Neural progenitor cell (in vitro differentiated cells): ENCODE results near the gene CD3D. TPM values are rescaled to one million over a fixed set of nuclear protein-coding genes. Genes with fewer than 3 reads are reported as not detected.
"Not testable (repeated sequence)": the region's sequence is repeated elsewhere in the genome, so short reads cannot be mapped to it uniquely, and the experiment has no call there.

ENCODE experiments used
- DNase-seq: peaks from one replicate; pipeline ENCODE4 v3.0.0-alpha.2; 2016; ENCODE audit warnings: low spot score
- H2AFZ ChIP-seq: fragments of 200-600 bp; sonication (generic); replicated peaks from 2 replicates; pipeline ENCODE4 v1.6.1; 2016; ENCODE audit warnings: antibody characterized with exemption
- H3F3A ChIP-seq: fragments of 200-600 bp; sonication (generic); 2 replicates; pipeline ENCODE4 v1.6.1; 2016; ENCODE audit warnings: antibody characterized with exemption, low read depth
- H3K27ac ChIP-seq: fragments of 200-600 bp; sonication (generic); 2 replicates; pipeline ENCODE4 v1.5.1; 2016; ENCODE audit warnings: mild to moderate bottlenecking
- H3K27me3 ChIP-seq: fragments of 200-600 bp; sonication (generic); 2 replicates; pipeline ENCODE4 v1.6.1; 2016; ENCODE audit warnings: mild to moderate bottlenecking, moderate library complexity
- H3K36me3 ChIP-seq: fragments of 200-600 bp; sonication (generic); 2 replicates; pipeline ENCODE4 v1.5.1; 2016
- H3K4me1 ChIP-seq: fragments of 200-600 bp; sonication (generic); 2 replicates; pipeline ENCODE4 v1.6.1; 2016; ENCODE audit warnings: mixed run types
- H3K4me2 ChIP-seq: fragments of 200-600 bp; sonication (generic); 2 replicates; pipeline ENCODE4 v1.6.1; 2016
- H3K4me3 ChIP-seq: fragments of 200-600 bp; sonication (generic); 2 replicates; pipeline ENCODE4 v1.5.1; 2016
- H3K79me2 ChIP-seq: fragments of 200-600 bp; sonication (generic); 2 replicates; pipeline ENCODE4 v1.6.1; 2016; ENCODE audit warnings: low read depth
- H3K9ac ChIP-seq: fragments of 200-600 bp; sonication (generic); 2 replicates; pipeline ENCODE4 v1.6.1; 2016
- H3K9me3 ChIP-seq: fragments of 200-600 bp; sonication (generic); 2 replicates; pipeline ENCODE4 v1.5.1; 2016; ENCODE audit warnings: low read depth
- H4K20me1 ChIP-seq: fragments of 200-600 bp; sonication (generic); 2 replicates; pipeline ENCODE4 v1.6.1; 2016; ENCODE audit warnings: low read depth
- H3K27ac Mint-ChIP-seq: 3 replicates; pipeline ENCODE4 v1.8.0; 2021; ENCODE audit warnings: mixed read lengths
- H3K27me3 Mint-ChIP-seq: 2 replicates; pipeline ENCODE4 v1.8.0; 2022; ENCODE audit warnings: low read depth, mild to moderate bottlenecking, inconsistent platforms, moderate library complexity, mixed read lengths; ENCODE audit not compliant: insufficient read depth
- H3K36me3 Mint-ChIP-seq: 3 replicates; pipeline ENCODE4 v1.8.0; 2021; ENCODE audit warnings: mixed read lengths
- H3K4me1 Mint-ChIP-seq: 3 replicates; pipeline ENCODE4 v1.8.0; 2021; ENCODE audit warnings: mixed read lengths
- H3K4me3 Mint-ChIP-seq: 3 replicates; pipeline ENCODE4 v1.8.0; 2021; ENCODE audit warnings: mild to moderate bottlenecking, moderate library complexity, mixed read lengths
- H3K9me3 Mint-ChIP-seq: 3 replicates; pipeline ENCODE4 v1.8.0; 2020; ENCODE audit warnings: mixed read lengths
- EZH2 ChIP-seq: fragments of 200-600 bp; sonication (generic); IDR thresholded peaks from 2 replicates; pipeline ENCODE4 v1.6.1; 2017; ENCODE audit warnings: antibody characterized with exemption, mild to moderate bottlenecking, moderate library complexity
- EZH2phosphoT487 ChIP-seq: fragments of 200-600 bp; sonication (generic); IDR thresholded peaks from 2 replicates; pipeline ENCODE4 v1.6.1; 2017; ENCODE audit warnings: antibody characterized with exemption
- total RNA-seq: library from RNA; depleted of rRNA; stranded (reverse); fragments of >200 nt; gene quantifications from 2 replicates; pipeline ENCODE4 v1.2.3, GENCODE V29; 2015; ENCODE audit warnings: low replicate concordance
- TF ChIP-seq, protein P1 (sequence below): fragments of 200-600 bp; sonication (generic); IDR thresholded peaks from 2 replicates; pipeline ENCODE4 v1.5.1; 2017; ENCODE audit warnings: antibody characterized with exemption, mild to moderate bottlenecking

The CD3D gene
- total RNA-seq, 1 donor from 2014 or later, result not detected

DNA sequence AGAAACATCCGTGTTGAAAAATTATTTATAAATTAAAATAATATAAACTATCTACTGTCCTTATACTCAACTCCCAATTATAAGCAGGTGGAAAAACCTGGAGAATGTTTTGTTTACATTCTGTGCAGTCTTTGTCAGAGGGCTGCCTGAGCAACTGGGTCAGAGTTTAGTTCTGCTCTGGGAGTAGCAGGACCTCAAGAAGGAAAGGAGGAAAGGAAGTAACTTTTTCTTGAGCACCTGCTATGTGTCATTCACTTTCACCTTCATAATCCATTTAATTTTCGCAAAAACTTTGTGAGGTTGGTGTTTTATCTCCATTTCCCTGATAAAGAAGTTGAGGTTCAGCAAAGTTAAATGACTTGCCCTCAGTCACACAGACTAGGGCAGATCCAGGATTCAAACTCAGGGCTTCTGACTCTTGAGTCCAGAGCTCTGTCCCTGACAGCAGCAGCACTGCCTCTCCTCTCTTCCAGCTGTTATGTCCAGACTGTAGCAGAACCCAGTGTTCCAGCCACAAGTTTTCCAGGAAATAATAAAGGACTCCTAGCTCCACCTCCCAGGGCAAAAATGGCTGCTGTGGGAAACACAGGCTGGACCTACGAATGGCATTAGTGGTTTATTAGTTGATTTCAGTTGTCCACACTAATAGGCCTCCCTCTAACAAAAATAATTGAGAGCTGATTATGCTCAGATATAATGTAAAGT lies 31.6 kb downstream of the CD3D start:
- Histone ChIP-seq H3K4me2 (no peak overlapping the region), H4K20me1 (no peaks in the 10 kb centered on the region), H3K27ac (no peak overlapping the region), H3K36me3 (no peaks in the 10 kb centered on the region), H3K4me1 (peaks cover 15% of the 10 kb centered on the region), H3K27me3 (no peaks in the 10 kb centered on the region), H3K79me2 (no peaks in the 10 kb centered on the region), H2AFZ (no peak overlapping the region), H3K9me3 (no peaks in the 10 kb centered on the region), H3F3A (peaks cover 10% of the 10 kb centered on the region), H3K9ac (no peak overlapping the region), H3K4me3 (no peak overlapping the region)
- Mint-ChIP-seq H3K36me3 (no peaks in the 10 kb centered on the region), H3K4me3 (no peak overlapping the region), H3K9me3 (peaks cover 1% of the 10 kb centered on the region), H3K4me1 (peaks cover 20% of the 10 kb centered on the region), H3K27me3 (peaks cover 11% of the 10 kb centered on the region), H3K27ac (no peak overlapping the region)
- no peak for DNase-seq
- TF ChIP-seq EZH2phosphoT487 (no peak), EZH2 (no peak)
- TF ChIP-seq, protein P1, sequence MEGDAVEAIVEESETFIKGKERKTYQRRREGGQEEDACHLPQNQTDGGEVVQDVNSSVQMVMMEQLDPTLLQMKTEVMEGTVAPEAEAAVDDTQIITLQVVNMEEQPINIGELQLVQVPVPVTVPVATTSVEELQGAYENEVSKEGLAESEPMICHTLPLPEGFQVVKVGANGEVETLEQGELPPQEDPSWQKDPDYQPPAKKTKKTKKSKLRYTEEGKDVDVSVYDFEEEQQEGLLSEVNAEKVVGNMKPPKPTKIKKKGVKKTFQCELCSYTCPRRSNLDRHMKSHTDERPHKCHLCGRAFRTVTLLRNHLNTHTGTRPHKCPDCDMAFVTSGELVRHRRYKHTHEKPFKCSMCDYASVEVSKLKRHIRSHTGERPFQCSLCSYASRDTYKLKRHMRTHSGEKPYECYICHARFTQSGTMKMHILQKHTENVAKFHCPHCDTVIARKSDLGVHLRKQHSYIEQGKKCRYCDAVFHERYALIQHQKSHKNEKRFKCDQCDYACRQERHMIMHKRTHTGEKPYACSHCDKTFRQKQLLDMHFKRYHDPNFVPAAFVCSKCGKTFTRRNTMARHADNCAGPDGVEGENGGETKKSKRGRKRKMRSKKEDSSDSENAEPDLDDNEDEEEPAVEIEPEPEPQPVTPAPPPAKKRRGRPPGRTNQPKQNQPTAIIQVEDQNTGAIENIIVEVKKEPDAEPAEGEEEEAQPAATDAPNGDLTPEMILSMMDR, result no peak

DNA sequence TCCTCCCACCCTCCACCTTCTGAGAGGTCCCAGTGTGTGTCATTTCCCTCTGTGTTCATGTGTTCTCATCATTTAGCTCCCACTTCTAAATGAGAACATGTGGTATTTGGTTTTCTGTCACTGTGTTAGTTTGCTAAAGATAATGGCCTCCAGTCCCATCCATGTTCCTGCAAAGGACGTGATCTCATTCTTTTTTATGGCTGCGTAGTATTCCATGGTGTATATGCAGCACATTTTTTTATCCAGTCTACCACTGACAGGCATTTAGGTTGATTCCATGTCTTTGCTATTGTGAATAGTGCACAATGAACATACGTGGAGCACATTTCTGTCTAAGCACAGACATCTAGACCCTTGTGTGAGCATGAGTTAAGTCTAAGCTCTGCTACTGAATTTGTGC lies 32.2 kb downstream of the CD3D start:
- H3K9me3 Mint-ChIP-seq, result peaks cover 1% of the 10 kb centered on the region
- peaks cover 16% of the 10 kb centered on the region for H3K4me1 Mint-ChIP-seq
- Histone ChIP-seq H3K9me3 (no peaks in the 10 kb centered on the region), H3F3A (peaks cover 5% of the 10 kb centered on the region), H3K4me2 (no peak overlapping the region), H3K36me3 (no peaks in the 10 kb centered on the region), H2AFZ (no peak overlapping the region), H3K4me3 (no peak overlapping the region), H3K79me2 (no peaks in the 10 kb centered on the region), H3K4me1 (peaks cover 11% of the 10 kb centered on the region), H3K27ac (no peak overlapping the region), H3K27me3 (no peaks in the 10 kb centered on the region), H3K9ac (no peak overlapping the region), H4K20me1 (no peaks in the 10 kb centered on the region)
- no peak overlapping the region for H3K4me3 Mint-ChIP-seq
- DNase-seq, result no peak
- TF ChIP-seq EZH2 (no peak), EZH2phosphoT487 (no peak)
- TF ChIP-seq, protein P1, result no peak
- H3K27me3 Mint-ChIP-seq, result peaks cover 9% of the 10 kb centered on the region
- H3K27ac Mint-ChIP-seq, result no peak overlapping the region
- H3K36me3 Mint-ChIP-seq, result no peaks in the 10 kb centered on the region

DNA sequence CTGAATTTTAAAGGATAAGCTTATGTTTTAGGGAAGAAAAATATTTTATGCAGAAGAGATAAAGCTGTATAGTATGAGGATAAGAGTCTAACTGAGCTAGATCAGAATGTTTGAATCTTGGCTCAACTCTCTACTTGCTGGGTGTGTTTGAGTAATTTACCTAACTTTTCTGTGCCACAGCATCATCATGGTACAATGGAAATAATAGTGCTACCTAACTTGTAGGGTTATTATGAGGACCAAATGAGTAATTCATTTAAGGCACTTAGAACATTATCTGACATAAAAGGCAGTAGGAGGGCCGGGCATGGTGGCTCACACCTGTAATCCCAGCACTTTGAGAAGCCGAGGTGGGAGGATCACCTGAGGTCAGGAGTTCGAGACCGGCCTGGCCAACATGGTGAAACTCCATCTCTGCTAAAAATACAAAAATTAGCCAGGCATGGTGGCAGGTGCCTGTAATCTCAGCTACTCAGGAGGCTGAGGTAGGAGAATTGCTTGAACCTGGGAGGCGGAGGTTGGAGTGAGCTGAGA lies 33.4 kb downstream of the CD3D start:
- not testable (repeated sequence) for H3K4me3 Mint-ChIP-seq, H3K4me2 ChIP-seq, H3K27me3 Mint-ChIP-seq, H4K20me1 ChIP-seq, H3K36me3 Mint-ChIP-seq, H3K4me3 ChIP-seq, H3K4me1 Mint-ChIP-seq, H3K79me2 ChIP-seq, H2AFZ ChIP-seq, H3K9me3 Mint-ChIP-seq, H3F3A ChIP-seq, H3K4me1 ChIP-seq, H3K27ac ChIP-seq, H3K27ac Mint-ChIP-seq, H3K27me3 ChIP-seq, DNase-seq, H3K9ac ChIP-seq, H3K36me3 ChIP-seq, H3K9me3 ChIP-seq

DNA sequence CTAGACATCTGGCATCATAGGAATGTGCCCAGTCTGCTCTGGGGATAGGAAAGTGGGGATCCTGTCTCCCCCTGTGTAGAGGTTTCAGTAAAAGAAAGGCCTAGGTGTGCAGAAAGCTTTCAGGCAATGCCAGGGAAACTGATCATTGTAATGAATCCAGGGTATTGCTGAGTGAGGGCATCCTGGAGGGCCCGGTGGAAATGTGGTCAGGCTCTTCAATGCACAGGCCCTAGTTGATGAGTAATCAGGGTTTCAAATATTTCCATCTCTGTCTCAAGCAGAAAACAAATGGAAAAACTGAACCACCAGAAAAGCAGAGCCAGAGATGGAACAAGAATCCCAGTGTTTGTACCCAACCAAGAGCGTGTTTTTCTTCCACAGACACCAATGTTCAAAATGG lies 35.9 kb downstream of the CD3D start:
- Histone ChIP-seq H3K27ac (no peak overlapping the region), H3K4me1 (no peaks in the 10 kb centered on the region), H3F3A (no peaks in the 10 kb centered on the region), H3K27me3 (peaks cover 3% of the 10 kb centered on the region), H3K4me3 (no peak overlapping the region), H3K4me2 (no peak overlapping the region), H3K79me2 (no peaks in the 10 kb centered on the region), H2AFZ (no peak overlapping the region), H4K20me1 (no peaks in the 10 kb centered on the region), H3K36me3 (no peaks in the 10 kb centered on the region), H3K9ac (no peak overlapping the region), H3K9me3 (no peaks in the 10 kb centered on the region)
- Mint-ChIP-seq H3K36me3 (no peaks in the 10 kb centered on the region), H3K27ac (no peak overlapping the region), H3K4me3 (no peak overlapping the region), H3K9me3 (no peaks in the 10 kb centered on the region), H3K4me1 (peaks cover 4% of the 10 kb centered on the region), H3K27me3 (peaks cover 13% of the 10 kb centered on the region)
- DNase-seq, result no peak
- TF ChIP-seq, protein P1, result no peak
- TF ChIP-seq EZH2phosphoT487 (no peak), EZH2 (no peak)
